Astrocyte (in vitro differentiated cells and primary cell): Measurements from ENCODE around the gene FRRS1. TPM values are rescaled to one million over a fixed set of nuclear protein-coding genes. Genes with fewer than 3 reads are reported as not detected.

Experiments
- DNase-seq: peaks from one replicate; pipeline ENCODE4 v3.0.0-alpha.2; 2010; ENCODE audit warnings: low read depth
- FAIRE-seq: peaks from 2 replicates; lab custom pipeline; 2011; peaks lifted over from hg19 to GRCh38; lab: Jason Lieb, UNC
- H2AFZ ChIP-seq: 2 replicates; pipeline ENCODE4 v1.6.0; 2012; ENCODE audit warnings: low read depth, low read length, inconsistent platforms
- H3K27ac ChIP-seq: 2 replicates; pipeline ENCODE4 v1.5.1; 2011; ENCODE audit warnings: low read depth, low read length, inconsistent platforms
- H3K27me3 ChIP-seq: 2 replicates; pipeline ENCODE4 v1.6.0; 2011; ENCODE audit warnings: low read length, inconsistent platforms; ENCODE audit not compliant: insufficient read depth
- H3K36me3 ChIP-seq: 2 replicates; pipeline ENCODE4 v1.5.1; 2011; ENCODE audit warnings: low read length, inconsistent platforms; ENCODE audit not compliant: insufficient read depth
- H3K4me1 ChIP-seq: 2 replicates; pipeline ENCODE4 v1.5.1; 2011; ENCODE audit warnings: low read length, inconsistent platforms; ENCODE audit not compliant: insufficient read depth
- H3K4me2 ChIP-seq: 2 replicates; pipeline ENCODE4 v1.6.0; 2012; ENCODE audit warnings: low read length, inconsistent platforms
- H3K4me3 ChIP-seq: 2 replicates; pipeline ENCODE4 v1.5.1; 2011; ENCODE audit warnings: low read depth, mild to moderate bottlenecking, low read length, inconsistent platforms; ENCODE audit not compliant: insufficient read depth
- H3K79me2 ChIP-seq: 2 replicates; pipeline ENCODE4 v1.6.0; 2012; ENCODE audit warnings: mild to moderate bottlenecking, low read length, inconsistent platforms; ENCODE audit not compliant: insufficient read depth
- H3K9ac ChIP-seq: 2 replicates; pipeline ENCODE4 v1.6.0; 2012; ENCODE audit warnings: mild to moderate bottlenecking, low read length, inconsistent platforms
- H3K9me3 ChIP-seq: 2 replicates; pipeline ENCODE4 v1.5.1; 2012; ENCODE audit warnings: low read depth, mild to moderate bottlenecking, low read length, inconsistent platforms; ENCODE audit not compliant: insufficient read depth
- H4K20me1 ChIP-seq: 2 replicates; pipeline ENCODE4 v1.6.0; 2012; ENCODE audit warnings: low read length, inconsistent platforms; ENCODE audit not compliant: insufficient read depth
- H3K27ac Mint-ChIP-seq: one replicate; pipeline ENCODE4 v1.8.0; 2021; ENCODE audit warnings: mild to moderate bottlenecking, mixed read lengths; ENCODE audit not compliant: unreplicated experiment
- H3K27me3 Mint-ChIP-seq: one replicate; pipeline ENCODE4 v1.8.0; 2021; ENCODE audit warnings: low read depth, mixed read lengths; ENCODE audit not compliant: unreplicated experiment
- H3K36me3 Mint-ChIP-seq: one replicate; pipeline ENCODE4 v1.8.0; 2021; ENCODE audit warnings: low read depth, mixed read lengths; ENCODE audit not compliant: unreplicated experiment
- H3K4me1 Mint-ChIP-seq: one replicate; pipeline ENCODE4 v1.8.0; 2021; ENCODE audit warnings: low read depth, mixed read lengths; ENCODE audit not compliant: unreplicated experiment
- H3K4me3 Mint-ChIP-seq: one replicate; pipeline ENCODE4 v1.8.0; 2021; ENCODE audit warnings: mild to moderate bottlenecking, moderate library complexity, mixed read lengths; ENCODE audit not compliant: unreplicated experiment
- H3K9me3 Mint-ChIP-seq: one replicate; pipeline ENCODE4 v1.8.0; 2021; ENCODE audit warnings: mild to moderate bottlenecking, mixed read lengths; ENCODE audit not compliant: unreplicated experiment
- CTCF ChIP-seq: IDR thresholded peaks from 2 replicates; pipeline ENCODE4 v1.5.1; 2011; ENCODE audit warnings: low read depth, mild to moderate bottlenecking, inconsistent platforms, low read length, moderate library complexity; ENCODE audit not compliant: insufficient read depth
- EZH2 ChIP-seq: IDR thresholded peaks from 2 replicates; pipeline ENCODE4 v1.6.1; 2012; ENCODE audit warnings: mild to moderate bottlenecking, low read length, inconsistent platforms; ENCODE audit not compliant: insufficient read depth
- total RNA-seq: library from RNA; stranded (reverse); gene quantifications from 2 replicates; pipeline ENCODE4 v1.2.1, GENCODE V29; 2021

The FRRS1 gene
- total RNA-seq, 1 donor from 2014 or later = 4.5 TPM

DNA sequence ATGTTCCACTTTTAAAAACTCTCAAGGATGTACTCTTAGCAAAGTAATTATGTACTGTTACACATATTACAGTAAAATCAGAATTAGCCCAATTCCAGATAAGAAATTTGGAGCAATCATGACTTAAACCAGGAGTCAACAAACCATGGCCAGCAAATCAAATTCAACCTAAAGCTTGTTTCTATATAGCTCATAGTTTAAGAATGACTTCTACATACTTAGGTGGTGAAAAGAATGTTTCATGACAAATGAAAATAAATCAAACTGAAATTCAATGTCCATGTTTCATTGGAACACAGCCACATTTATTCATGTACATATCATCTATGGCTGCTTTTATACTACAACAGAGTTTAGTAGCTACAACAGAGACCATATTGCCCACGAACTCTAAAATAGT lies 35.1 kb downstream of the FRRS1 start:
- Histone ChIP-seq H3K27me3 (no peaks in the 10 kb centered on the region), H3K9me3 (no peaks in the 10 kb centered on the region), H3K79me2 (no peaks in the 10 kb centered on the region), H2AFZ (no peak overlapping the region), H3K4me1 (peaks cover 8% of the 10 kb centered on the region), H3K9ac (no peak overlapping the region), H3K27ac (no peak overlapping the region), H3K4me3 (no peak overlapping the region), H4K20me1 (no peaks in the 10 kb centered on the region), H3K36me3 (no peaks in the 10 kb centered on the region), H3K4me2 (peak overlapping the region; percentile 15)
- Mint-ChIP-seq H3K9me3 (no peaks in the 10 kb centered on the region), H3K4me3 (no peak overlapping the region), H3K4me1 (peaks cover 13% of the 10 kb centered on the region), H3K36me3 (no peaks in the 10 kb centered on the region), H3K27me3 (no peaks in the 10 kb centered on the region), H3K27ac (no peak overlapping the region)
- peak; percentile 64 for DNase-seq
- no peak for FAIRE-seq
- TF ChIP-seq CTCF (no peak), EZH2 (no peak)

- peak; percentile 13 for FAIRE-seq
Measured at GRCh38 chr1:99728494-99729235, 37.8 kb downstream of the FRRS1 start.

More at GRCh38 chr1:99728494-99729235, 37.8 kb downstream of the FRRS1 start:
- Mint-ChIP-seq H3K36me3 (no peaks in the 10 kb centered on the region), H3K27ac (no peak overlapping the region), H3K4me3 (no peak overlapping the region), H3K4me1 (peaks cover 13% of the 10 kb centered on the region), H3K27me3 (no peaks in the 10 kb centered on the region), H3K9me3 (no peaks in the 10 kb centered on the region)
- Histone ChIP-seq H3K4me1 (peaks cover 8% of the 10 kb centered on the region), H3K27me3 (peaks cover 2% of the 10 kb centered on the region), H2AFZ (no peak overlapping the region), H3K4me3 (no peak overlapping the region), H3K9ac (no peak overlapping the region), H3K36me3 (no peaks in the 10 kb centered on the region), H3K27ac (no peak overlapping the region), H3K4me2 (no peak overlapping the region), H4K20me1 (no peaks in the 10 kb centered on the region), H3K79me2 (no peaks in the 10 kb centered on the region), H3K9me3 (no peaks in the 10 kb centered on the region)
- TF ChIP-seq EZH2 = no peak
- peak; percentile 54 for TF ChIP-seq CTCF
- no peak for DNase-seq
